G401.6 (cell line): ENCODE data around the gene HLA-DRB1.
"Not testable (repeated sequence)": the region's sequence is repeated elsewhere in the genome, so short reads cannot be mapped to it uniquely, and the experiment has no call there.

ENCODE experiments used
- FAIRE-seq: peaks from 2 replicates; lab custom pipeline; 2012; peaks lifted over from hg19 to GRCh38; lab: Jason Lieb, UNC

The HLA-DRB1 gene

DNA sequence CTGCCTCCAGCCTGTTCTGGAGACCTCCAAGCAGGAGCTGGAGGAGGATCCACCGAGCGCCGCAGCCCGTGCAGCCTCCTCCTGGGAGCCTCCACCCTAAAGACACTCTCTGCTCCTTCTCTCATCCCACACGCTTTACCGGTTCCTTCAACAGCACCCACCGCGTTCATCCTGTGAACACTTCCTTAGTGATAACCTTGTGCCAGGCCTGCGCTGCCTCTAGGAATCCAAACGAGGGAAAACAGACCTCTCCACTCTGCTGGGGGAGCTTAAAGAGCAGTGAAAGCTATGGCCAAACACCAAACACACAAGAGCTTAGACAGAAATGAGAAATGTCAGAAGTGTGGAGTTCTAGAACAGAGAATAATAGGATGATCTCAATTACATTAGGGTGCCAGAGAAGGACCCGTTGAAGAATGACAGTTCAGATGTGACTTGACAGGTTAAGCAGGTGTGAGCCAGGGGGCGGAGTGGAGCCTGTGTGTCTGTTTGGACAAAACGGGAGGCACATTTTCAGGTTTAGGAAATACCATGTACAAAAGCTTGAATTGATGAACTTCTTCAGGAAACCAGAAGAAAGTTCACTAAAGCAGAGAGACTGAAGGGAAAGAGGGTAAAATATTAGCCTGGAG, 31.1 kb downstream of the HLA-DRB1 start:
- no peak for FAIRE-seq

DNA sequence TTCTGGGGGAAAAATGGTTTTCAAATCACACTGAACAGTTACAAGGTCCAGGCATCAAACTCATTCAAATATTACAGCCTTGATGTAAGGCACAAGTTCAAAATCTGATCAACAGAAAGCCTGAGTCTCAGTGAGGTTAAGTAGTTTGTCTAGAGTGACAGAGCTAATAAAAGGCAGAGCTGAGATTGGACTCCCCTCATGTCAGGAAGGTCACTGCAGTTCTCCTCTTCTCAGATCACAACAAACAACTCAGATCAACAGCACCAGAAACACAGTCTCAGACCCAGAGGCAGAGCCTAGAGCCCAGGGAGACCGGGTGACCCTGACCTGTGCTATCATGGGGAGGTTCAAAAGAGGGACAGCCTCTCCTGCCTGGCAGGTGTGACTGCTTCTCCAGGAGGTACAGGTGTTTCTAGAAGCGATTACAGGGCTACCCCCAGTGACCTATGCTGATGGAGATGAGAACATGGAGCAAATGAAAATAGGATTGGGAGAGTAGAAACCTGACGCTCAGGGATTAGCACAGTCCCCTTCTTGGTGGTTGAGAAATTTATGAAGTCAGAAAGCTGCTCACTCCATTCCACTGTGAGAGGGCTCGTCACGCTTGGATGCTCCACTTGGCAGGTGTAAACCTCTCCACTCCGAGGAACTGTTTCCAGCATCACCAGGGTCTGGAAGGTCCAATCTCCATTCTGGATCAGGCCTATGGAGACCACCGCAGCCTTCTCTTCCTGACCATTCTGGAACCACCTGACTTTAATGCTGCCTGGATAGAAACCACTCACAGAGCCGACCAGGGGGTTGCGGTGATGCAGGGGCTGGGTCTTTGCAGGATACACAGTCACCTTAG, 35.3 kb downstream of the HLA-DRB1 start:
- FAIRE-seq = no peak

DNA sequence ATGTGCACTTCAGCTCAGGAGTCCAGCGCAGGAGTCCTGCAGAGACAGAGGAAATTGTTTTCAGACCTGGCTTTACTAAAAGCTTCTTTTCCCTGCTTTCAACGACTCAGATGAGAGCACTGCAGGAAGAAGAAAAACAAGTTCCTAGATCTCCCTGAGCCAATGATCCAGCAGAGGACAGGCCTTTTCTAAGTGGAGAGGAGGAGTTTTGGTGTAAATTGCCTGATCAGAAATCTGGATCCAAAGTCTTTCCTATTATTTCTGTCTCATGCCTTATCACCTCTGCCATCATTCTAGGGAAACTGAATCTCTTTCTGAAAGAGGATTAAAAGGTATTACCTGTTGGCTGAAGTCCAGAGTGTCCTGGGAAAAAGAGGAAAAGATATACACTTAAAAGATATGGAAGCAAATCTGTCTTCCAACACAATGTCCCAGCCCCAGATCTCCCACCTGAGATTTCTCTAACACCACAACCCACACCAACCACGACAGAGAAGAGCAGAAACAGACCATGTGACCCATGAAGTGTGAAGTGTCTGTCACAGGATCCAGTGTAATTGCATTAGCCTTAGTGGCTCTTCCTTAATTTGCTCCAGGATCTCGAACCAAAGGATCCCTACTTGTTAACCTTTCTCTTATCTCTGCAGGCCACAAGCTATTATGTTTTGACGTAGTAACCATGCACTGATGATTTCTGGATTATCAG, 36.5 kb downstream of the HLA-DRB1 start:
- FAIRE-seq = no peak

DNA sequence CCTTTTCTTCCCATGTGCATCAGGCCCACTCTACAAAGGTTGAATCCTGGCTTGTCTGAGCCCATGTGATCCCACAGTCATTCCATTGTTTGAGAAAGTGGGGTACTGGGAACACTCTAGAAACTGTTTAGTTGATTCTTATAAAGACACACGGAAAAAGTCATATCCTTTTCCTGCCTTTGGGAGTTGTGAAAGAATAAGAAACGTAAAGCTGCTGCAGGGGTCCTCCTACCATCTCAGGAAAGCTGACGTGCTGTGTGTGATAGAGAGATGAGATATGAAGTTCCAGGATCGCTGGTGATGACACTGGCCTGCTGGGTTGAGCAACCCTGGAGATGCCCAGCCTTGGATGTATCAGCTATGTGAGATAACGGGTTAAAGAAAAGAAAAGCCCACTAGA, 38.2 kb downstream of the HLA-DRB1 start:
- FAIRE-seq = no peak

DNA sequence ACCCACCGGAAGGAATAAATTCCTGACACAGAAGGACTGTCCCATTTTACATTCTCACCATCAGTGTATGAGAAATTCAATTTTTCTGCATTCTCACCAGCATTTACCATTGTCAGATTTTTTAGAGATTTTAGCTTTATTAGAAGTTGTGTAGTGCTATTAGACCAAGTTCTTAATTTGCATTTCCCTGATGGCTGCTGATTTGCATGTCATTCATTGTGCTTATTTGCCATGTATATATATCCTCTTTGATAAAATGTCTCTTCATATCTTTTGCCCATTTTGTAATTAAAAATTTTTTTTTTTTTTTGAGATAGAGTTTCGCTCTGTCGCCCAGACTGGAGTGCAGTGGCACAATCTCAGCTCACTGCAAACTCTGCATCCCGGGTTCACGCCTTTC, 49.8 kb downstream of the HLA-DRB1 start:
- no peak for FAIRE-seq

DNA sequence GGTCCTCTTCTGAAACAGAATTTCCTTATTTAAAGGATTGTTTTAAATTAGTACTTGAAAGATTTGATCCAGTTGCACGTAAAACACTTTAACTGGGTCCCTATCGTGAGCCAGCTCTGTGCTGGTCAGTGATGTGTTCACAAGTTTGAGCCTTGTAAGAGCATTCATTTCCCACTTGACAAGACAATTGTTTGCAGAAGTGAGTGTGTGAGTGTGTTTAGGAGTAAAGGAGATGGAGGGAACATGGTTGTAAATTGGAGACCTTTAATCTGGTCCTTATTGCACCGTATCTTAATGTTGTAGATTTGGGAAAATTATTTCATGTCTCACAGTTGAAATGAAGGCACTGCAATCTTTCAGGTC, 59.2 kb downstream of the HLA-DRB1 start:
- not testable (repeated sequence) for FAIRE-seq

DNA sequence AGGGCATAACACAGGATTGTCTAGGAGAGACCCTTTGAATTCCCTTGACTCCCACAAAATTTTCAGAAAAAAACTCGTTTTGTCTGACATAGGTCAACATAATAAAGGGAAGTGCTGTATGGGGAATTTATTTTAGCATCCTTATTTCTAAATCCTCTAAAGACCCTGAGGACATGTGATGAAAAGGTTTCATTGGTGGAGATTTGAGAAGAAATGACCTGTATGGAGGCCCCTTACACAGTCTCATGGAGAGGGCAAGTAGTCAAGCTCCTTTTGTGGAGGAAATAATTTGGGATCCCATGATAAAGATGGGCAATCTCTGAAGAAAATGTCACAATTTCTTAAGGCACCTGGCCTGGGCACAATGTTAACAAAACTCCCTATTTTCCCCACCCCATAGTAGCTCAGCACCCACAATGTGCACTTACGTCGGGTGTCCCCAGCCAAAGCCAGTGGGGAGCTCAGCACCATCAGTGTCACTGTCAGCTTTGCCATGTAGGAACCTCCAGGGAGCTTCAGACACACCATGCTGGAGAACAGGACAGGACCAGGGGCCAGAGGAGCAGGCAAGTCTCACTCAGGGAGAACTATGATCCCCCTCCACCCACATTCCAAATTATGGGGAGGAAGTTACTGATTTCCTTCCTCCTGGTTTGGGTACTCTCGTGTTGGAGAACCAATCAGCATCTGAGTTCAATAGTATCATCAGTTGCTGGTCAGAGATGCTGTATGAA, 59.8 kb downstream of the HLA-DRB1 start, which contains the start of gene HLA-DRB5:
TSS of gene HLA-DRB5 (minus strand) at position 591 of the 734 bp plus-strand sequence. CDS start at position 528, 63 bp downstream.
- FAIRE-seq = no peak
